ENCODE results near the gene CCDC57. TPM values are rescaled to one million over a fixed set of nuclear protein-coding genes. Genes with fewer than 3 reads are reported as not detected.
A peak's percentile ranks its signal among the peaks of the same experiment; 100 is the strongest.

Gene CCDC57
- total RNA-seq, 1 experiment from 2014 or later, result 36.6 TPM

- Histone ChIP-seq H3K27ac (ENCODE audit: low read length) (peak within 1 kb of the TSS; percentile 78), H4K20me1 (ENCODE audit: low read length) (peaks cover 37% of the 10 kb centered on the region), H3F3A (ENCODE audit: low read length, unreplicated experiment) (no peaks in the 10 kb centered on the region), H2AFZ (ENCODE audit: low read length) (no peak within 1 kb of the TSS), H3K27me3 (ENCODE audit: low read length) (no peaks in the 10 kb centered on the region), H3K4me1 (ENCODE audit: insufficient read depth, low read length) (peaks cover 31% of the 10 kb centered on the region), H3K4me2 (ENCODE audit: low read length) (peak within 1 kb of the TSS; percentile 90), H3K79me2 (ENCODE audit: low read length) (peaks cover 59% of the 10 kb centered on the region), H3K4me3 (ENCODE audit: low read length) (peak within 1 kb of the TSS; percentile 84), H3K9ac (ENCODE audit: low read length) (peak within 1 kb of the TSS; percentile 93), H3K36me3 (ENCODE audit: low read depth, low read length) (peaks cover 8% of the 10 kb centered on the region; the same call in 1 of the 2 replicates), H3K9me3 (ENCODE audit: low read length) (no peaks in the 10 kb centered on the region), H3K9me2 (replicated peaks; ENCODE audit: low read length) (no peaks in the 10 kb centered on the region)
- ChIA-PET POLR2A (ENCODE audit: unreplicated experiment) (no interaction called here), CTCF (no interaction called here)
- intact Hi-C loops (cut with micrococcal nuclease), result no loop called here
- ATAC-seq, result peak; percentile 38
- no peak for TF ChIP-seq EZH2phosphoT487 (IDR thresholded peaks at IDR 0.05; ENCODE audit: borderline replicate concordance, low read length)
- TF ChIP-seq EZH2 (IDR thresholded peaks at IDR 0.05; ENCODE audit: low read length, unreplicated experiment), result no peak
- TF ChIP-seq CTCF (conservative IDR thresholded peaks at IDR 0.05; ENCODE audit: low read depth, low read length), result no peak
- BruUV-seq (replicated peaks), result no TSS peak
- DNase-seq, result peak; percentile 77
Observed at GRCh38 chr17:82228842-82229697, 16.4 kb upstream of the CCDC57 start, which contains the start of gene SLC16A3. Gene SLC16A3, plus strand, starts transcription at chr17:82229042. Its CDS starts 6,967 bp downstream, at chr17:82236009.

GRCh38 chr17:82228278-82228841, 15.7 kb upstream of the CCDC57 start:
- Histone ChIP-seq H3K79me2 (ENCODE audit: low read length) (peaks cover 52% of the 10 kb centered on the region), H3K9me2 (replicated peaks; ENCODE audit: low read length) (no peaks in the 10 kb centered on the region), H3K27ac (ENCODE audit: low read length) (no peak overlapping the region), H2AFZ (ENCODE audit: low read length) (no peak overlapping the region), H3F3A (ENCODE audit: low read length, unreplicated experiment) (no peaks in the 10 kb centered on the region), H3K4me3 (ENCODE audit: low read length) (peak overlapping the region; percentile 61), H3K9me3 (ENCODE audit: low read length) (no peaks in the 10 kb centered on the region), H3K36me3 (ENCODE audit: low read depth, low read length) (peaks cover 5% of the 10 kb centered on the region; the same call in 1 of the 2 replicates), H3K9ac (ENCODE audit: low read length) (peak overlapping the region; percentile 38; the same call in 1 of the 2 replicates), H4K20me1 (ENCODE audit: low read length) (peaks cover 33% of the 10 kb centered on the region), H3K27me3 (ENCODE audit: low read length) (no peaks in the 10 kb centered on the region), H3K4me2 (ENCODE audit: low read length) (peak overlapping the region; percentile 77), H3K4me1 (ENCODE audit: insufficient read depth, low read length) (peaks cover 29% of the 10 kb centered on the region)
- TF ChIP-seq EZH2phosphoT487 (IDR thresholded peaks at IDR 0.05; ENCODE audit: borderline replicate concordance, low read length) (no peak), CTCF (conservative IDR thresholded peaks at IDR 0.05; ENCODE audit: low read depth, low read length) (no peak), EZH2 (IDR thresholded peaks at IDR 0.05; ENCODE audit: low read length, unreplicated experiment) (no peak)
- DNase-seq (no peak), ATAC-seq (no peak)
- POLR2A ChIA-PET (ENCODE audit: unreplicated experiment), result no interaction called here
- no TSS peak for BruUV-seq (replicated peaks)
- intact Hi-C loops (cut with micrococcal nuclease), result no loop called here
- CTCF ChIA-PET, result no interaction called here
